Measurements from ENCODE around the gene ZRANB3. TPM values are rescaled to one million over a fixed set of nuclear protein-coding genes. Genes with fewer than 3 reads are reported as not detected.

The ZRANB3 gene
- total and polyA plus RNA-seq, 2 donors (not counting 3 experiments of a cell fraction or from before 2014, with no cell fraction given): 2.2 to 6.0 TPM

DNA sequence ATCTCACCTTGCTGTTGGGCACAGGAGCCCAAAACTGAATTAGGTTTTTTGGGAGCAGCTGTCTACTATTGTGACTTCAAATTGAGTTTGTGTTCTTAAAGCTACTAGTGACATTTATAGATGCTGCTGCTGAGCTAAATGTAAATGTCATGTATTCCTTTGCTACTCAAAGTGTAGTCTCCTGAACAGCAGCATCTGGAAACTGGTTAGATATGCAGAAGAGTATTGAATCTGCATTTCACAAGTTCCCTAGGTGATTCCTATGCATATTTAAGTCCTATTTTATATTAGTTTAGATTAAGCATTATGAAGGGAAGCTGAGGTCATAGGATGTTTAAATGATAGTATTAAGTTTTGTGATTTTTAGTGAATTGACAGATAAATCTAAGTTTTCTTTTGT is 411.4 kb downstream of the ZRANB3 start:
- intact Hi-C loops (cut with micrococcal nuclease) (no loop called here), dilution Hi-C loops (cut with MboI; ENCODE audit: extremely low pct_ligation_motif_present, low sequenced_read_pairs) (no loop called here)
- Histone ChIP-seq H3K79me2 (ENCODE audit: control insufficient read depth, insufficient read depth, low read length) (no peaks in the 10 kb centered on the region), H2AFZ (ENCODE audit: low read depth, low read length) (no peak overlapping the region), H3K9me3 (replicated peaks; ENCODE audit: control insufficient read depth, insufficient read depth, low read length) (no peaks in the 10 kb centered on the region), H3K36me3 (ENCODE audit: control insufficient read depth in 2 of 2, extremely low read depth in 1 of 2, insufficient read depth in 2 of 2, low read length in 2 of 2) (peaks cover 2% of the 10 kb centered on the region in 2 experiments), H3K9me1 (replicated peaks; ENCODE audit: control insufficient read depth, extremely low read depth, insufficient read depth, low read length) (no peaks in the 10 kb centered on the region), H3K27ac (ENCODE audit: insufficient read depth, low read depth, low read length) (no peak overlapping the region), H3K9ac (replicated peaks; ENCODE audit: extremely low read depth, insufficient read depth, low read length) (no peak overlapping the region), H3K27me3 (ENCODE audit: control insufficient read depth in 2 of 2, insufficient read depth in 2 of 2, low read length in 2 of 2) (no peaks in the 10 kb centered on the region), H3K4me2 (ENCODE audit: insufficient read depth, low read length) (no peak overlapping the region), H4K20me1 (replicated peaks; ENCODE audit: control insufficient read depth, extremely low read depth, insufficient read depth, low read length) (no peaks in the 10 kb centered on the region), H3K4me1 (ENCODE audit: control insufficient read depth, extremely low read depth, insufficient read depth, low read length) (no peaks in the 10 kb centered on the region), H3K4me3 (replicated peaks in 1 of 3; ENCODE audit: insufficient read depth in 1 of 3, low read depth in 1 of 3, low read length in 3 of 3) (no peak overlapping the region)
- no peak for DNase-seq (ENCODE audit: low read depth, low spot score)
- POLR2A ChIA-PET: interaction anchor here (0.7 kb wide), 1 partner anchor 59 kb away, joined by 5 read pairs; no protein-coding TSS in a partner anchor
- no peak for TF ChIP-seq GATA2 (IDR thresholded peaks at IDR 0.05; ENCODE audit: insufficient read depth, insufficient read length, low read depth, low read length)
- TF ChIP-seq FOS (IDR thresholded peaks at IDR 0.05; ENCODE audit: borderline replicate concordance, insufficient read depth, low read length): no peak
- TF ChIP-seq, protein P1, sequence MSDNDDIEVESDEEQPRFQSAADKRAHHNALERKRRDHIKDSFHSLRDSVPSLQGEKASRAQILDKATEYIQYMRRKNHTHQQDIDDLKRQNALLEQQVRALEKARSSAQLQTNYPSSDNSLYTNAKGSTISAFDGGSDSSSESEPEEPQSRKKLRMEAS (IDR thresholded peaks at IDR 0.05; ENCODE audit: insufficient read depth, insufficient read length): no peak
- no peak for TF ChIP-seq EZH2 (IDR thresholded peaks at IDR 0.05; ENCODE audit: borderline replicate concordance, low read depth, low read length, severe bottlenecking)
- TF ChIP-seq JUN (IDR thresholded peaks at IDR 0.05; ENCODE audit: borderline replicate concordance, insufficient read depth, insufficient read length, low read depth): no peak
- TF ChIP-seq, protein P2, sequence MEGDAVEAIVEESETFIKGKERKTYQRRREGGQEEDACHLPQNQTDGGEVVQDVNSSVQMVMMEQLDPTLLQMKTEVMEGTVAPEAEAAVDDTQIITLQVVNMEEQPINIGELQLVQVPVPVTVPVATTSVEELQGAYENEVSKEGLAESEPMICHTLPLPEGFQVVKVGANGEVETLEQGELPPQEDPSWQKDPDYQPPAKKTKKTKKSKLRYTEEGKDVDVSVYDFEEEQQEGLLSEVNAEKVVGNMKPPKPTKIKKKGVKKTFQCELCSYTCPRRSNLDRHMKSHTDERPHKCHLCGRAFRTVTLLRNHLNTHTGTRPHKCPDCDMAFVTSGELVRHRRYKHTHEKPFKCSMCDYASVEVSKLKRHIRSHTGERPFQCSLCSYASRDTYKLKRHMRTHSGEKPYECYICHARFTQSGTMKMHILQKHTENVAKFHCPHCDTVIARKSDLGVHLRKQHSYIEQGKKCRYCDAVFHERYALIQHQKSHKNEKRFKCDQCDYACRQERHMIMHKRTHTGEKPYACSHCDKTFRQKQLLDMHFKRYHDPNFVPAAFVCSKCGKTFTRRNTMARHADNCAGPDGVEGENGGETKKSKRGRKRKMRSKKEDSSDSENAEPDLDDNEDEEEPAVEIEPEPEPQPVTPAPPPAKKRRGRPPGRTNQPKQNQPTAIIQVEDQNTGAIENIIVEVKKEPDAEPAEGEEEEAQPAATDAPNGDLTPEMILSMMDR (IDR thresholded peaks at IDR 0.05; ENCODE audit: extremely low read depth in 1 of 2, insufficient read depth in 1 of 2, low read depth in 1 of 2, low read length in 2 of 2): no peak
- no peak for TF ChIP-seq POLR2AphosphoS5 (IDR thresholded peaks at IDR 0.05; ENCODE audit: insufficient read depth, low read depth, low read length)
- TF ChIP-seq POLR2A (IDR thresholded peaks at IDR 0.05; ENCODE audit: low read depth, low read length): no peak
- CTCF ChIA-PET: interaction anchor here (1.4 to 1.8 kb wide), 3 partner anchors 12 to 590 kb away, joined by 4 to 5 read pairs (median 4); no protein-coding TSS in a partner anchor
- FAIRE-seq: no peak
- BruUV-seq (replicated peaks): no TSS peak

All from endothelial cell of umbilical vein (primary cell).